PFSK-1 (cell line): ENCODE results near the gene NRROS.

ENCODE experiments used
- POLR2AphosphoS5 ChIP-seq: IDR thresholded peaks from 2 replicates; pipeline ENCODE4 v1.6.1; 2012; ENCODE audit warnings: low read depth, mild to moderate bottlenecking, control low read depth, low read length, moderate library complexity
- TAF1 ChIP-seq: IDR thresholded peaks from 2 replicates; pipeline ENCODE4 v1.6.1; 2012; ENCODE audit warnings: low read length, control low read depth, borderline replicate concordance; ENCODE audit not compliant: insufficient read depth

DNA sequence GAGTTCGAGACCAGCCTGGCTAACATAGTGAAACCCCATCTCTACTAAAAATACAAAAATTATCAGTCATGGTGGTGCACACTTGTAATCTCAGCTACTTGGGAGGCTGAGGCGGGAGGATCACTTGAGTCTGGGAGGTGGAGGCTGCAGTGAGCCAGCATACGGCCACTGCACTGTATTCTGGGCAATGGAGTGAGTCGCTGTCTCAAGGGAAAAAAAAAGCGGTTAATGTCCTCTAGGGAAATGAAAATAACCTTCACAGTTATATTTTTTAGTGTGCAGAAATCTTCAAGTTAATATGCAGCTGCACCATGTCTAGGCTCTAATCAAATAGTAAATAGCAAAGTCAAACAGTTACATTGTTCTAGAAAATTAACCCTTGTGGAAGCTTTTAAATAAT lies 57.8 kb downstream of the NRROS start:
- TF ChIP-seq POLR2AphosphoS5 (no peak), TAF1 (no peak)
